ENCODE measurements around the gene FBXL7.
A peak's percentile ranks its signal among the peaks of the same experiment; 100 is the strongest.

Gene FBXL7

DNA sequence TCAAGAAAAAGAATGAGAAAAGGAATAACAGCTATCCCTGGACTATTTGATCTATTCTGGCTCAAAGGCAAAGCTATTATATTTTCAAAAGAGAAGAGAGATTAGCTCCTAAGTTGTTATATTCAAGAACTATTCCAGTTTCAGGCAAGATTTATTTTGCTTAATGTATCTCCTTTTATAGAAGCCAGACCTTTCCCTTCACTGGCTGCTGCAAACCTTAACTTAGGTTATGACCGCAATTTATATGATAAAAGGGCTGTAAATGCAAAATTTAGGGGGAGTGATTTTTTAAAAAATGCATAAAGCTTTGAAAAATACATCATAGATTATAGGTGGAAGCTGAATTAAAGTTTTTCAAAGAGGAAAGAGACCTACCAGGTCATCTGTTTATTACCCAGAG, 97.8 kb downstream of the FBXL7 start:
- no peak for DNase-seq (ENCODE audit: low read depth in 2 of 2)
- H3K4me3 ChIP-seq (replicated peaks in 1 of 2; ENCODE audit: low read depth in 2 of 2, low read length in 2 of 2): no peak overlapping the region
- TF ChIP-seq, protein P1, sequence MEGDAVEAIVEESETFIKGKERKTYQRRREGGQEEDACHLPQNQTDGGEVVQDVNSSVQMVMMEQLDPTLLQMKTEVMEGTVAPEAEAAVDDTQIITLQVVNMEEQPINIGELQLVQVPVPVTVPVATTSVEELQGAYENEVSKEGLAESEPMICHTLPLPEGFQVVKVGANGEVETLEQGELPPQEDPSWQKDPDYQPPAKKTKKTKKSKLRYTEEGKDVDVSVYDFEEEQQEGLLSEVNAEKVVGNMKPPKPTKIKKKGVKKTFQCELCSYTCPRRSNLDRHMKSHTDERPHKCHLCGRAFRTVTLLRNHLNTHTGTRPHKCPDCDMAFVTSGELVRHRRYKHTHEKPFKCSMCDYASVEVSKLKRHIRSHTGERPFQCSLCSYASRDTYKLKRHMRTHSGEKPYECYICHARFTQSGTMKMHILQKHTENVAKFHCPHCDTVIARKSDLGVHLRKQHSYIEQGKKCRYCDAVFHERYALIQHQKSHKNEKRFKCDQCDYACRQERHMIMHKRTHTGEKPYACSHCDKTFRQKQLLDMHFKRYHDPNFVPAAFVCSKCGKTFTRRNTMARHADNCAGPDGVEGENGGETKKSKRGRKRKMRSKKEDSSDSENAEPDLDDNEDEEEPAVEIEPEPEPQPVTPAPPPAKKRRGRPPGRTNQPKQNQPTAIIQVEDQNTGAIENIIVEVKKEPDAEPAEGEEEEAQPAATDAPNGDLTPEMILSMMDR (IDR thresholded peaks at IDR 0.05; ENCODE audit: low read depth, low read length): no peak

DNA sequence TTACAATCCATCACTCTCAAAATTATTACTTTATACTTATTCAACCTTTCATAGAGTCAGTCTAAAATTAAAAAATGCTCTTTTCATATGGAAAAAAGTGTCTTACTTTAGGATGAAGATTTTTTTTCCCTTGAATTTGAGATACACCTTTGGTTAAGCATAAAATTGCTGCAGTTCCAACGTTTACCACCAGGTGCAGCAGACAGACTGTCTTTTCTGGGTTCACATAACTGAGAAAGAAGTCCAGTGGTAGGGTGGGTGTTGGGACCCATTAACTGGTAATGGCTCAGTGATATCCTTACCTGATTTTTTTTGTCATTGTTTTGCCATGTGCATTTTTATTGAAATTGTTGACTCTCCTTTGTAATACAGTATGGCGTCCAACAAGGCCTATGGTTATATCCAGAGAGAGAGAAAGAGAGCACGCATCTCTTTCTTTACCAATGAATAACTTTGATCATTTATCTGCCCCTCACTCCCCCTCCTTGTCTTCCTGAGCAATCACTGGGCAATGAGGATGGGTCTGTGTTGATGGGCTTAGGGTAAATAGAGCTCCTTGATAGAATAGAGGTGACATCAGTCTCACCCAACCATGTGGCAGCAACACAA, 98.4 kb downstream of the FBXL7 start:
- DNase-seq (ENCODE audit: low read depth in 2 of 2): peak in 1 of 2 donors; percentile 39
- TF ChIP-seq, protein P1 (IDR thresholded peaks at IDR 0.05; ENCODE audit: low read depth, low read length): peak; percentile 70
- no peak overlapping the region for H3K4me3 ChIP-seq (replicated peaks in 1 of 2; ENCODE audit: low read depth in 2 of 2, low read length in 2 of 2)

DNA sequence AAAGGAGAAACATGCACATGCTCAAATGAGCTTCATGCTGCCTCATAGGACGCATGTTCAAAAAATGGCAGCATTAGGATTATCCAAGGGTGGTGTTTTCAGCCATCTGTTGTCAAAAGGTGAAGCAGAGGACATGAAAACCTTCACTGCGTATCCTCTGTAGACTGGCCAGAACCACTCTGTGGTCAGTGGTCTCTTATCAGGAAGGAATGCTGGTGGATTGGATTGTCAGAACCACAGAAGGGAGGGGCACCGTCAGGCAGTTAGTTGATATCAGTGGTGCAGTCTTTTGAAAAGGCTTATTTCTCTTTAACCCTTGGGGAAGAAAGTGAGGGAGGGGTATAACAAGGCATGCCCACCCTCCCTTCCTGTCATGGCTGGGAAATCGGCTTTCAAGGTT, 100.1 kb downstream of the FBXL7 start:
- peak in 1 of 2 donors; percentile 52 for DNase-seq (ENCODE audit: low read depth in 2 of 2)
- H3K4me3 ChIP-seq (replicated peaks in 1 of 2; ENCODE audit: low read depth in 2 of 2, low read length in 2 of 2): no peak overlapping the region
- TF ChIP-seq, protein P1 (IDR thresholded peaks at IDR 0.05; ENCODE audit: low read depth, low read length): no peak

DNA sequence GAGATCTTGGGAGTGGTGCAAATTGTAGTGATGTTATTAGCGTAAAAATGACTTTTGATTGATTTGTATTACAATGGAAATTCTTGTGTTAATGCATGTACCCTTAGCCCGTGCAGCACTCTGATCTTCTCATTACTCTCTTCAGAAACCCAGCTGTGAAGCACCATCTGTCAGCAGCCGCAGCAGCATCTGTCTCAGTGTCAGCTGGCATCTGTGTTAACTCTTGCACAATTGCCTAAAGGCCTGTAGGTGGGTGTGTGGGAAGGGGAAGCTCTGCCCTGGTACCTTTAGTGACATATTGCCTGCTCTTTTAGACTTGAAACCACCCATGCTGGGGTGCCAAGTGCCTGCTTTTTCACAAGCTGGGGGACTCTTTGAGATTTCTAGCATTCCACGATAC, 101.3 kb downstream of the FBXL7 start:
- TF ChIP-seq, protein P1 (IDR thresholded peaks at IDR 0.05; ENCODE audit: low read depth, low read length): no peak
- DNase-seq (ENCODE audit: low read depth in 2 of 2): peak in 1 of 2 donors; percentile 10
- no peak overlapping the region for H3K4me3 ChIP-seq (replicated peaks in 1 of 2; ENCODE audit: low read depth in 2 of 2, low read length in 2 of 2)

DNA sequence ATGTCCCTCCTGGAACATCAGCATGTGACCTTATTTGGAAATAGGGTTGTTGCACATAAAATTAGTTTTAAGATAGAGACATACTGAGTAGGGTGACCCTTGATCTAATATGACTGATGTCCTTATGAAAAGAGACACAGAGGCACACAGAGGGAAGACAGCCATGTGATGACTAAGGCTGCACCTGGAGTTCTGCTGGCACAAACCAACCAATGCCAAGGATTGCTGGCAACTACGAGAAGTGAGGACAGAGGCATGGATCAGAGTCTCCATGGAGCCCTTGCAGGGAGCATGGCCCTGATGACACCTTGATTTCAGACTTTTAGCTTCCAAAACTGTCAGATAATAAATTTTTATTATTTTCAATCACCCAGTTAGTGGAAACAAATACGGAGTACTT, 101.9 kb downstream of the FBXL7 start:
- no peak overlapping the region for H3K4me3 ChIP-seq (replicated peaks in 1 of 2; ENCODE audit: low read depth in 2 of 2, low read length in 2 of 2)
- TF ChIP-seq, protein P1 (IDR thresholded peaks at IDR 0.05; ENCODE audit: low read depth, low read length): no peak
- no peak for DNase-seq (ENCODE audit: low read depth in 2 of 2)

DNA sequence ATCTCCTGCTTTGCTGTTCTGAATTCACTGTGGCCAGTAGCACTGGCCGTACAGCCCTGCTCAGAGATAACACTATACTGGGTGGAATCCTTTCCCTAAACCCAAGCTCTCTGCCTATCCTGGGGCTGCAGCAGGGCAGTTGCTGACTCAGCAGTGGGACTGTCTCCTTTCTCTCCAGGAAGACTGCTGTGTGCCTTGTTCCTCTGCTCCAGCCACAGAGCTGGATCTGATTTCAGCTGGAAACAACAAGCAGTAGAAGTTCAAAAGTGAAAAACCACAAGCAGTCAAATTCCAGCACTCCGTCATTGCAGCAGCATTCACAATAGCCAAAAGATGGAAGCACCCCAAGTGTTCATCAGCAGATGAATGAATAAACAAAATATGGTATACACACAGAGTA, 105.0 kb downstream of the FBXL7 start:
- TF ChIP-seq, protein P1 (IDR thresholded peaks at IDR 0.05; ENCODE audit: low read depth, low read length): no peak
- H3K4me3 ChIP-seq (replicated peaks in 1 of 2; ENCODE audit: low read depth in 2 of 2, low read length in 2 of 2): no peak overlapping the region
- DNase-seq (ENCODE audit: low read depth in 2 of 2): peak in 1 of 2 donors; percentile 38

DNA sequence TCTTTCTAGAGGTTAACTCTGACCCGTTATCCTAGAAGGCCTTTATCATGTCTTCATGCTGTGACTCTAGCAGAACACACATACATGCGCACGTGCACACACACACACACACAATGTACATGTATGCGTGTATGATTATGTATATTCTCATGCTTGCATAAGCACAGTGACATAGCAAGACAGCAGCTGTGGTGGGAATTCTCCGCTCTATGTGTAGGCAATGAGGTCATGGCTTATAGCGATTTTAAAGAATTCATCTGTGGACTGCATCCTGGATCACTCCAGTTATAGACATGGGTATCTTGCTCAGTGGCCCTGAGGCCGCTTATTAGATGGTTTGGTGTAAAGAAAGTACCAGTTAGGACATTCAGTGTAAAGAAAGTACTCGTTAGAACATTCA, 106.2 kb downstream of the FBXL7 start:
- no peak overlapping the region for H3K4me3 ChIP-seq (replicated peaks in 1 of 2; ENCODE audit: low read depth in 2 of 2, low read length in 2 of 2)
- TF ChIP-seq, protein P1 (IDR thresholded peaks at IDR 0.05; ENCODE audit: low read depth, low read length): no peak
- DNase-seq (ENCODE audit: low read depth in 2 of 2): peak in 1 of 2 donors; percentile 33
